Prostate gland (tissue), 2 donors: ENCODE data around the gene CD9.

ENCODE experiments used
- POLR2A ChIP-seq: fragments of 450-650 bp; IDR thresholded peaks from one replicate; pipeline ENCODE4 v1.6.1; 2016; ENCODE audit warnings: antibody characterized with exemption, mild to moderate bottlenecking
- POLR2AphosphoS5 ChIP-seq: sonication (generic); formaldehyde crosslinking; IDR thresholded peaks from one replicate; pipeline ENCODE4 v1.6.1; 2017; ENCODE audit warnings: antibody characterized with exemption
- TF ChIP-seq, protein P1 (sequence below), 4 experiments: fragments of 200-600 bp in 2 of 4; fragments of 450-650 bp in 2 of 4; sonication (generic) in 2 of 4; IDR thresholded peaks; 1 replicate in 3 of 4; 2 replicates in 1 of 4; pipeline ENCODE4 v1.5.1; 2016 to 2019; ENCODE audit warnings: antibody characterized with exemption in 4 of 4, mild to moderate bottlenecking in 2 of 4, moderate library complexity in 2 of 4

DNA sequence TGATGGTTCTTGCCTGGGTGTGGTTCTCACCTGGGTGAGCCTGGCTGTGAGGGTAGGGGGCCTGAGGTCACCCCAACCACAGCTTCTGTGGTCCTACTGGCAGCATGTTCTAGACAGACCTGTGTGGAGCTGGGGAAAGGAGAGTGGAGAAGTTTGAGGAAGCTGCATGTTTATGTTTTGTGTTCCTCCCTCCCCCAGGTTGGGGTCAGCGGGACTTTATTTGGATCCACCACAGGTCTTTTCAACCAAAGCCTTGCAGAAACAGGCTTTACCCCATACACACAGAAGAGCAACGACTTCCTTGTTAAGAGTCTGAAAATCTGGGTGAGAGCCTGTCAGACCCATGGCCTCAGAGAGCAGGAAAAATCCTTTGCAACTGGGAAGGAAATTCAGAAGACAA lies 5.6 kb downstream of the CD9 start:
- TF ChIP-seq POLR2AphosphoS5 (no peak), POLR2A (no peak)
- TF ChIP-seq, protein P1, sequence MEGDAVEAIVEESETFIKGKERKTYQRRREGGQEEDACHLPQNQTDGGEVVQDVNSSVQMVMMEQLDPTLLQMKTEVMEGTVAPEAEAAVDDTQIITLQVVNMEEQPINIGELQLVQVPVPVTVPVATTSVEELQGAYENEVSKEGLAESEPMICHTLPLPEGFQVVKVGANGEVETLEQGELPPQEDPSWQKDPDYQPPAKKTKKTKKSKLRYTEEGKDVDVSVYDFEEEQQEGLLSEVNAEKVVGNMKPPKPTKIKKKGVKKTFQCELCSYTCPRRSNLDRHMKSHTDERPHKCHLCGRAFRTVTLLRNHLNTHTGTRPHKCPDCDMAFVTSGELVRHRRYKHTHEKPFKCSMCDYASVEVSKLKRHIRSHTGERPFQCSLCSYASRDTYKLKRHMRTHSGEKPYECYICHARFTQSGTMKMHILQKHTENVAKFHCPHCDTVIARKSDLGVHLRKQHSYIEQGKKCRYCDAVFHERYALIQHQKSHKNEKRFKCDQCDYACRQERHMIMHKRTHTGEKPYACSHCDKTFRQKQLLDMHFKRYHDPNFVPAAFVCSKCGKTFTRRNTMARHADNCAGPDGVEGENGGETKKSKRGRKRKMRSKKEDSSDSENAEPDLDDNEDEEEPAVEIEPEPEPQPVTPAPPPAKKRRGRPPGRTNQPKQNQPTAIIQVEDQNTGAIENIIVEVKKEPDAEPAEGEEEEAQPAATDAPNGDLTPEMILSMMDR (IDR thresholded peaks at IDR 0.05): no peak
